GM19193 (cell line): ENCODE measurements around the gene LEPROT.

Experiments
- POLR2A ChIP-seq: IDR thresholded peaks from 4 replicates; pipeline ENCODE4 v1.6.1; 2011; ENCODE audit not compliant: insufficient read depth, insufficient read length; ENCODE audit errors: extremely low read depth

The LEPROT gene

DNA sequence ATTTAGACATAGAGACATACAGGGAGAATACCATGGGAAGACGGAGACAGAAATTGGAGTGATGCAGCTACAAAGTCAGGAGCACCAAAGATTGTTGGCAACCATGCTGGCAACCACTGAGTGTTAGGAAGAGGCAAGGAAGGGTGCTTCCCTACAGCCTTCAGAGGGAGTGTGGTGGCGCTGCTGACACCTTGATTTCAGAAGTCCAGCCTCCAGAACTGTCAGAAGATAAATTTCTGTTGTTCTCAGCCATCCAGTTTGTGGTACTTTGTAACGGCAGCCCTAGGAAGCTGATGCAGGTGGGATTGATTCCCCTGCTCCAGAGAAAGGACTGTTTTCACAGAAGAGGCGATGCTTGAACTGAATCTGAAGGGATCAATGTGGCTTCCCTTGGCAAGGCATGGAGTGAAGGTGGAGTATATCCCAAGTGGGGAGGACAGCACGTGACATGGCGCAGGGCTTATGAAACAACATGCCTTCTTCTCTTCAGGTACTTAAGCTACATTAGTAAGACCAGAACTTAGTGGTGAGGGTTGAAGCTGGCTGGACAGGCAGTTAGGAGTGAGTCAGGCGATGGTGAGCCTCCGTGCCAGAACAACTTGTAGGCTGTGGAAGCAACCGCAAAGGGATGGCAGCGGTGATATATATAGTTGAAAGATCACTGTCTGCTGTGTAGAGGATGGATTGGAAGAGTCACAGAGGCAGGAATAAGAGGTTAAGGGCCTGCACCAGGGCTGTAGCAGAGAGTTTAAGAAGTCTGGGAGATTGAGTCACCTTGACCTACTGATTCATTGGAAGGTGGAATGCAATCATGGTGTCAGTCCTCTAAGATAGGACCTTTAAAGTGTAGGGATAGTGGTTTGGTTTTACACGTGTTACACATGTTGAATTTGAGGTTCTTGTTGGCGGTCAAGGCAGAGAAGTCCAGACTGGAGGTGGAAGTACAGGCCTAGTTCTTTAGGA, 2.1 kb downstream of the LEPROT start:
- no peak for TF ChIP-seq POLR2A

DNA sequence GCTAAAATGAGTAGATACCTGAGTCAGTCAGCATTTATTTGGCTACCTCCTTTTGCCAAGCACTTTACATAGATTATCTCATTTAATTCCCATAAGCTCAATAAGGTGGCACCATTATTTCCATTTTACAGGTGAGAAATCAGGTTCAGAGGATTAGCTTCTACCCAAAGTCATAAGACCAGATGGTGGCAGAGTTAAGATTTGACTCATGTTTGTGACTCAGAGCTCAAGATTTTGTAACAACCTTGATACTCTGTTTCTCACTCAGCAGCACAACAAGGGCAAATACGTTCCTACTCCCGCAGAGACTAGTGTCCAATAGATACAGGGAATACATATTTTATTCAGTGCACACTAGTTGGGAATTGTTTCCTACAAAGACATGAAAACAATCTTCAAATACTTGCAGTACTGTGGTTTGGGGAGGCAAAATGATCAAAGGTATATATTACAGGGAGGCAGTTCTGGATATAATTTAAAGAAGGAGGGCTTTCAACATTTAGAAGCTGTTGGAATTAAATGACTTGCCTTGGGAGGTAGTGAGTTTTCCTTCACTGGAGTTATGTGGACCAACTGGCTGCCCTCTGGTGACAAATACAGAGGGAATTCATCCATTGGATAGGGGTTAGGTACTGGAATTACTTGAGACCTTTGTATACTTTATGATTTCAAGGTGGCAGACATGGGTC, 3.6 kb downstream of the LEPROT start:
- no peak for TF ChIP-seq POLR2A

DNA sequence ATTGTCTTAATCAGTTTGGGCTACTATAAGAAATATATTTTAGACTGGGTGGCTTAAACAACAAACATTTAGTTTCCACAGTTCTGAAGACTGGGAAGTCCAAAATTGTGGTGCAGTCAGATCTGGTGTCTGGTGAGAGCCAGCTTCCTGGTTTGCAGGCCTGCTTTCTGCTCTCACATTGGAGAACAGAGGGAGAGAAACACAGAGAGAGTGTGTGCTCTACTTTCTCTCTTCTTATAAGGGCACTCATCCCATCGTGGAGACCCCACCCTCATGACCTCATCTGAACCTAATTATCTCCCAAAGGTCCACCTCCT, 4.1 kb downstream of the LEPROT start:
- TF ChIP-seq POLR2A = no peak

DNA sequence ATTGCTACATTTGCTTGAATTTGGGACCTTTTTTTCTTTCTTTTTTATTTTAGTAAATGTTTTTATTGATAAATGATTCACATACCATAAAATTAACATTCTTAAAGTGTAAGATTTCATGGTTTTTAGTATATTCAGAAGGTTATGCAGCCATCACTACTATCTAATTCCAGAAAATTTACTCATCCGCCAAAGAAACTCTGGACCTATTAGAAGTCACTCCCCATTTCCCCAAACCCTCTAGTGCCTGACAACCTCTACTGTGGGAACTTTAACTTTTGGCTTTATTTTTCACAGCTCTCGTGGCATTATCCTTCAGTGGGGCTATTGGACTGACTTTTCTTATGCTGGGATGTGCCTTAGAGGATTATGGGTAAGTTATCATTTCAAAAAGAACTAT, 4.5 kb downstream of the LEPROT start:
- TF ChIP-seq POLR2A = no peak

DNA sequence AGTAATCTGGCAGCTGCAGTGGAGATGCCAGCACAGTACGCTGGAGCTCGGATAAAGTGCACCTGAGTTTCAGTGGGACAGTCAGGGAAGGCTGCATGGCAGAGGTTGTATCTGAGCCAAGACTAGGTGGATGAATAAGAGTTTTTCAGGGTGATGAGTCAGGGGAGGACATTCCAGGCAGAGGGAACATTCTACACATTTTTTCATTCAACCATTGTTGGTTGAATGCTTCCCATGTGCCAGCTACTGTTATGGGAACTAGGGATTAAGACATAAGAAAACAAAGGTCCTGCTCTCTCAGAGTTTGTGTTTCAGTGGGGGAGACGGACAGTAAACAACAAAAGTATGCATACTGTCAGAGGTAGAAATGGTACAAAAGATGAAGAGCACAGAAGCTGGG, 5.2 kb downstream of the LEPROT start:
- no peak for TF ChIP-seq POLR2A

DNA sequence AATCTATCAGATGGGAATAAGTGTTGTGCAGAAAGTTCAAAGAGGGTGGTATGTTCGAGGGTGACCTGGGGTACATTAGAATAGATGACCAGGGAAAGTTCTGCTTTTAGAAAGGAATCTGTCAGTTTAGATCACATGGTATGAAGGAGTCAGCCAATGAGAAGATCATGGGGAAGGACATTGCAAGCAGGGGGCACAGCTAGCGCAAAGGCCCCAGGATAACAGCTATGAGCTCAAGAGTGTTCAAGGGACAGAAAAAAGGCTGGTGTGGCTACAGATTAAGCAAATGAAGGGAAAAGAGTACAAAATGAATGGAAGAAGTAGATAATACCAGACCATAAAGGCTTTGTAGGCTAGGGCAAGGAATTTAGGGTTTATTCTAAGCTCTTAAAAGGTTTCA, 8.6 kb downstream of the LEPROT start:
- TF ChIP-seq POLR2A = no peak

DNA sequence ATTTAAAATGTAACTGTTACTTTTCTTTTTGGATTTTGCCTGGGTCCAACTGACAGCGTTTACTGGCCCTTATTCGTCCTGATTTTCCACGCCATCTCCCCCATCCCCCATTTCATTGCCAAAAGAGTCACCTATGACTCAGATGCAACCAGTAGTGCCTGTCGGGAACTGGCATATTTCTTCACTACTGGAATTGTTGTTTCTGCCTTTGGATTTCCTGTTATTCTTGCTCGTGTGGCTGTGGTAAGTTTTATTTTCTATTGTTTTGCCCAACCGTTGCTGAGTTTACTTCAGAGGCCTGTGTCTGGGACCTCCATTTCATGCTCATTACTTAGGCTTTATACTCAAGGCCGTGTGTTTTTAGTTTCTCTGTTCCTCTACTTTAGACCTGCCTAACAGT, 9.3 kb downstream of the LEPROT start:
- no peak for TF ChIP-seq POLR2A

DNA sequence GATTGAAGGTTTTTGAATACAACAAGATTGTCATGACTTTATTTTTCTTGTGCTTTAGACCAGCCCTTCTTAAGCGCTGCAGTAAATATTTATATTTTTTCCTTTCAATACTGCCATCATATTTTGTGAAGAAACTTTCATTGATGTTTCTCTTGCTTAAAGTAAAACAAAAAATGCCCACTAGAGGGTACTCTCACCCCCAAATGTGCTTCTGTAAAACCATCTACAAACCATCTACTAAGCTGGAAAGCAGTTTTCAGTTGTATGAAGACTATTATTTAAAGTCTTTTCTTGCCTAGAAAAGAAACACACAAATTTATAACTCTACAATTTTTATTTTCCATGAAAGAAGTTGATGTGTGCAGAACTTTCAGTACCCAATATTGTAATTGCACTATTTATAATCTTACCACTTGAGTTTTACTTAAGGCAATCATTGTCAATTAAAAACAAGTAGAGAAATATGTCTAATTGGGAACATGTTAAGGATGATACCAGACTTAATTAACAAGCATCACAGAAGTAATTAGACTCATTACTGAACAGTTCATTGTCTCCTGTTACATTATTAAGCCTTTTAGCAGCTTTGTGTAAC, 10.7 kb downstream of the LEPROT start:
- no peak for TF ChIP-seq POLR2A

DNA sequence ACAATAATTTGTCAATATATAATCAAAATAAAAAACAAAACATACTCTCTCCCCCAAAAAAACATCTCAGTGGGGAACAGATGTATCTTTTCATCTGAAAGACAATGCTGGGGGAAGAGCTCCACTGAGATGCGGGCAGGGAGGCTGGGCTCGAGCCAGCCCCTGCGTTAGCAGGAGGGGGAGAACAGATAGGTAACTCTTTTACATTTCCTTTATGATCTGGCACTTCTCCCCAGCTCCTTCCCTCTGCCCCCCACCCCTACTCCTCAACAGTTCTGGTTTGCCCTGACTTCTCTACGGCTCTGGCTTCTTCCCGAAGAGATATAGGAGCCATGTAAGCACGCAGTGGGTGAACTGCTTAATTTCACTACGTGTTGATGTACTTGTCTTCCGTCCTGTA, 12.4 kb downstream of the LEPROT start:
- TF ChIP-seq POLR2A = no peak

DNA sequence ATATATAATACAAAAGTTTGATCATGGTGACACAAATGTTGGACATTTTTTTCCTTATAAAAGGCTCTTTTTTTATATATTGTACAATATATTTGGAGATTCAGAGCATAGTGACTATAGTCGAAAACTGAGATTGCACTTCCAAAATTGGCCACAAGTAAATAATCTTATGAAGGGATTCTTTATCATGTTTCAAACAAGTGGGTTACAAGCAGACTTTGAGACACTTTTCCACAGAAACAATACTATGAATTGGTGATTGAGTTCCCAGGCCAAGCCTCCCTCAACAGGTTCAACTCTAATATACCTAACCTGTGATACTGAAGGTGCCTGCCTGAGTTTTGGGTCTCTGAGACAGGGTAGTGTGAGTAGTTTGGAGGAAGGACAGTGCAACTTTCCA, 13.8 kb downstream of the LEPROT start:
- TF ChIP-seq POLR2A = no peak

DNA sequence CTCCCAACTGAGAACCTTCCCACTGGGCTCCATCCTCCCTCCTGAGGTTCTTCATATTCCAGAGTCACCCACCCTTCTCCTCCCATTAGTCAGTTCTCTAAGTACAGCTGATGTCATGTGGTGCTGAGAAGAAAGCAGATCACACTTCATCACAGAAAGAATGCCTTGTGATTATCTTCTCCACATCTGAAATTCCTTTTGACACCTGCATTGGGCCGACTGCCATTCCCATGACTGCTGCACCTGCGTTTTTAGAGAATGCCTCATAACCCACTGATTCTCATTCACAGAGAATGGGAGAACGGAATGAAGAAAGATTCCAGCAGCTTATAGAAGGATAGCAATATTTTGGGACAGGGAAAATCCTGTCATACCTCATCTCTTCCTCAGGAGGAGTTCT, 14.3 kb downstream of the LEPROT start:
- TF ChIP-seq POLR2A = no peak

DNA sequence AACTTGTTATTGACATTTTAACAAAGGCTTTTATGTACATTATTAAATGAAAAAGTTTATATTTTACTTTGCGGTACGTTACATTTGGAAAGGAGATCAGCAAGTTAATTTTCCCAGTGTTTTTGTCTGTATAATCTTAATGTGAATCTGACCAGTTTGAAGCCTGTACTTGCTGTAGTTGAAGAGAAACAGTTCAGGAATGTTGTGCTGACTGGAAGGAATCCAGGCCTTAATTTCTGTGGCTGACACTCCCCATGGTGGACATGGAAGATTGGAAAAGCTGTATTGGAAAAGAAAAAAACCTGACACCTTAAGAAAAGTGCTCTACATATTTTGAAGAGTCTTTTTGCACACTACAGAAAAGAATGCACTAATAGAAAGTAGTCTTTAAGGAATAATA, 15.5 kb downstream of the LEPROT start:
- TF ChIP-seq POLR2A = no peak

DNA sequence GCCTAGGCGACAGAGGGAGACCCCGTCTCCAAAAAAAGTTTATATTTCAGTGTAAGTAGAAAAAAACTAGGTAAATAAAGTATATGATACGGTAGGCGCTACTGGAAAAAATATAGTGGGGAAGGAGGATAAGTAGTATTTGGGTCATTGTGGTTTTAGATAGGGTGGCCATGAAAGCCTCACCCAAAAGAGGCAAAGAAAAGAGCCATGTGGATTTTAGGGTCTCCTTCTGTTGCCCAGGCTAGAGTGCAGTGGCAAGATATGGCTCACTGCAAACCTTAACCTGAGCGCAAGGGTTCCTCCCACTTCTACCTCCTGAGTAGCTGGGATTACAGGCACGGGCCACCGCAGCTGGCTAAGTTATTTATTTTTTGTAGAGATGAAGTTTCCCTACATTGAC, 17.1 kb downstream of the LEPROT start:
- TF ChIP-seq POLR2A = no peak

DNA sequence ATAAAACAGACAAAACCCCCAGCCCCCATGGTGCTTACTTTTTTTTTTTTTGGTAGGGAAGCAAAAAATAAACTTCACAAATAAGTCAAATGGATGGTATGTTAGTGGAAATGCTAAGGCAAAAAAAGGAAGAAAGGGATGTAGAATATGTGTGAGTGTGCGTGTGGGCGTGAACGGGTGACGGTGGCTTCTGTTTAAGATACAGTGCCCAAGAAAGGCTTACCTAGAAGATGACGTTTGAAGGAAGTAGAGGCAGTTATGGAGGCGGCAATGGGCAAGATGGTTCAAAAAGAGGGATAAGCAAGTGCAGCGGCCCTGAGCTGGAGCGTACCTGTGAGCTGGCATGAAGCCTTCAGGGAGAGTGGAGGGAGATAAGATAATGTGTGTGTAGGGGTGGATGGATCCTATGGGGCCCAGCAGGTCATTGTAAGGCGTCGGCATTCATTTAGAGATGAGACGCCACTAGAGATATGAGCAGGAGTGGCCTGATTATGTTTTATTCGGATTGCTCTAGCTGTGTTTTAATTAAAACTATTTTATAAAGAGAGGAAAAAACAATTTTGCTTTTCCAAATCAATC, 19.9 kb downstream of the LEPROT start:
- TF ChIP-seq POLR2A = no peak

DNA sequence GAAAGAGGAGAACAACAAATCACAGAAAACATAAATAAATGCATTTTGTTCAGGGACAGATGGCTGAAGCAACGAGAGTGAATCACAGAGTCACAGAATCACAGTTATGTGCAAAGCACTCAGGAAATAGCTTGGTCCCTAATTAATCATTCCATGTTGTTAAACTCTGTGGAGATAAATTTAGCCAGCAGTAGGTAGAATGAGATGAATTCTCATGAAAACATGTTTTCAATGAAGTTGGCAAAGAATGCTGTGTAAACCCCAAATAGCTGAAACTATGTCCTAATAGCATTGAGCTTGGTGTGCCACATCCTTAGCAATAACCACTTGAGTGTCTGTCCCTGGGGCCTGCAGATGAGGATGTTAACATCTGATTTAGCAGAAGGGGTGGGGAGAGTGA, 20.4 kb downstream of the LEPROT start:
- TF ChIP-seq POLR2A = no peak

DNA sequence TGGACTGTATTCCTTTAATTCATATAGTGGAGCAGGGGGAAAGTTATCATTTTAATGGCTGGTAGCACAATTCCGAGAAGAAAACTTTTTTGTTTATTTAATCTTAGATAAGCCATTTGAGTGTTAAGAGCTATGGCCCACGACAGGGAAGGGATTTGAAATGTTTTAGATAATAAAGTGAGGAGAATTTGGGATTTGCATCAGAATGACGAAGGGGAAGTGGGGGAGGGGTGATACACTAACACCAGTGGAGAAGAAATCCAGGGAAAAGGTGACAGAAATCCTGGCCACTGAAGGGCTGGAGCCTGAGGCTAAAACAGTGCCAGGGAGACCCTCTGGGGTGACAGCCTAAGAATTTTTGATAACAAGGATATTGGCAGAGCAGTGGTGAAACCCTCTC, 21.0 kb downstream of the LEPROT start:
- TF ChIP-seq POLR2A = no peak

DNA sequence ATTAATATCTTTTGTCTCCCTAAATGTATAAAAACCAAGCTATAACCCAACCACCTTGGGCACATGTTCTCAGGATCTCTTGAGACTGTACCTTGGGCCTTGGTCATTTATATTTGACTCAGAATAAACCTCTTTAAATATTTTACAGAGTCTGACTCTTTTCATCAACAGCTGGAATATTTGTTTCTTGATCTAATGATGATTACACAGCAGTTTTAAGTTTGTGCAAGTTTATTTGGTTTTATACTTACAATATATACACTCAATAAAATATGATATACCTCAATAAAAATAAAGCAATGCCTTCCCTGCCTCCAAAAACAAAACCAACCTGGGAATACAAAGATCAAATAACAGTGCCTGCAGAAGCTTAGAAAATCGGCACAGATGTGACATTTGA, 22.0 kb downstream of the LEPROT start:
- TF ChIP-seq POLR2A = no peak

DNA sequence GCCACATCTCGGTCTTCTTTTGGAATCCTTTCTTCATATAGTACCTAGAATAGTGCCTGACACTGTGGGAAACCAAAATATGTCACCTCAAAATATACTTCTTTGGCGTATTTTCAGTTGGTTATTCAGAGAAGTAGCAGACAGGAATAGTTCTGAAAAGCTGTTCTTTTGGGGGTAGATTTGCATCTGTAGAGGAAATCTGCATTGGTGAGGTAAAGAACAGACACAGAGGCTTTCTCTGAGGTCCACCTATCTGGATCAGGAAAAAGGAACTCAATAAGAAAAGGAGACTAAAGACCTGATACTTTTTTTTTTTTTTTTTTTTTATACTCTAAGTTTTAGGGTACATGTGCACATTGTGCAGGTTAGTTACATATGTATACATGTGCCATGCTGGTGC, 23.2 kb downstream of the LEPROT start:
- no peak for TF ChIP-seq POLR2A
